ENCODE results near the gene MTF2. TPM values are rescaled to one million over a fixed set of nuclear protein-coding genes. Genes with fewer than 3 reads are reported as not detected.

Gene MTF2
- total and polyA plus RNA-seq, 9 of the 15 experiments (the other 6 are each of a cell fraction or from before 2014, with no cell fraction given), result 29.3 to 124 (median 57.7) TPM

GRCh38 chr1:93033029-93033428 lies 46.1 kb upstream of the MTF2 start (continued):
- TF ChIP-seq ESRRB (CRISPR knock-in tag; IDR thresholded peaks at IDR 0.05; ENCODE audit: borderline replicate concordance) (no peak), ARID1B (IDR thresholded peaks at IDR 0.05) (peak; percentile 78), SMC3 (conservative IDR thresholded peaks at IDR 0.05; ENCODE audit: insufficient read depth, low read depth, low read length) (no peak), THRA (IDR thresholded peaks at IDR 0.05) (no peak), ARID3B (CRISPR knock-in tag; IDR thresholded peaks at IDR 0.05; ENCODE audit: borderline replicate concordance) (no peak), ZNF318 (IDR thresholded peaks at IDR 0.05; ENCODE audit: borderline replicate concordance in 1 of 2, low read depth in 1 of 2) (no peak), PTRF (tag; IDR thresholded peaks at IDR 0.05) (no peak), TFAP4 (CRISPR knock-in tag; IDR thresholded peaks at IDR 0.05; ENCODE audit: borderline replicate concordance) (no peak), GATAD2A (IDR thresholded peaks at IDR 0.05) (no peak), RBM15 (IDR thresholded peaks at IDR 0.05; ENCODE audit: insufficient read depth, low read length) (no peak), THAP7 (CRISPR knock-in tag; IDR thresholded peaks at IDR 0.05) (no peak), SAFB2 (IDR thresholded peaks at IDR 0.05; ENCODE audit: borderline replicate concordance, low read depth, low read length, severe bottlenecking) (no peak), PTTG1 (tag; IDR thresholded peaks at IDR 0.05; ENCODE audit: low read depth) (no peak), NR1H2 (CRISPR knock-in tag; IDR thresholded peaks at IDR 0.05) (no peak), NFIC (IDR thresholded peaks at IDR 0.05) (peak; percentile 21; the same call in 1 of the 2 replicates), ZKSCAN3 (CRISPR knock-in tag; IDR thresholded peaks at IDR 0.05) (no peak)

Measured in K562 (cell line).